Middle frontal gyrus (tissue), 1 donor: Measurements from ENCODE around the gene SELENON.

ENCODE experiments used
- DNase-seq: peaks from one replicate; pipeline ENCODE4 v3.0.0-alpha.2; 2015; ENCODE audit warnings: low spot score; ENCODE audit errors: extremely low spot score

SELENON gene

DNA sequence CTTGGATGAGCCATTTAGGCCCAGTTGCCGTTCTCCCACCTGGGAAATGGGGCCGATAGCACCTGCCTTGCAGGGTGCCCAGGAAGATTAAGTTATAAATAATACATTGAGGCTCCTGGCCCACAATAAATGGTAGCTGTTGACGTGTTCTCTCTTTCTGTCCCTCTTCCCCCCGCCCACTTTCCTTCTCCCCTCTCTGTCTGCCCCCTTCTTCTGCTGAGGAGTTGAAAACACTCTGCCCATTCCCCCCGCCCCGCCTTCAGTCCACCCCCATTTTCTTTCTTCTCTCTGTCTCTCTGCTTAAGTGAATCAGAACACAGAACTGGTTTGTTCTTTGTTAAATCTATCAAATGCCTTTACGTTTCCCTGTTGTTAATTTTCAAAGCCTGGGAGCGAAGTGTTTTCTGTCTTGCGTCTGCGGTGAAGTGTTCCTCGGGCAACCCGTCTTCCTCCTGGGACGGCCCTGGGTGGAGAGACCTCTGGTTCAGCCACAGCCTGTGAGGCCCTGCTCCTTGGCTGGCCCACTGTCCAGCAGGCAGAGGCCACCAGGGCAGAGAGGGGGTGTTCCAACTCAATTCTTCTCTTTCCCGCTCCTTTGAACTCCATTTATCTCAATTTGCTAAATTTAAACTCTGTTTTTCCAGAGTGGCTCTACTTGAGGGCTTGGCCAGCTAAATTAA lies 29.3 kb upstream of the SELENON start:
- no peak for DNase-seq

DNA sequence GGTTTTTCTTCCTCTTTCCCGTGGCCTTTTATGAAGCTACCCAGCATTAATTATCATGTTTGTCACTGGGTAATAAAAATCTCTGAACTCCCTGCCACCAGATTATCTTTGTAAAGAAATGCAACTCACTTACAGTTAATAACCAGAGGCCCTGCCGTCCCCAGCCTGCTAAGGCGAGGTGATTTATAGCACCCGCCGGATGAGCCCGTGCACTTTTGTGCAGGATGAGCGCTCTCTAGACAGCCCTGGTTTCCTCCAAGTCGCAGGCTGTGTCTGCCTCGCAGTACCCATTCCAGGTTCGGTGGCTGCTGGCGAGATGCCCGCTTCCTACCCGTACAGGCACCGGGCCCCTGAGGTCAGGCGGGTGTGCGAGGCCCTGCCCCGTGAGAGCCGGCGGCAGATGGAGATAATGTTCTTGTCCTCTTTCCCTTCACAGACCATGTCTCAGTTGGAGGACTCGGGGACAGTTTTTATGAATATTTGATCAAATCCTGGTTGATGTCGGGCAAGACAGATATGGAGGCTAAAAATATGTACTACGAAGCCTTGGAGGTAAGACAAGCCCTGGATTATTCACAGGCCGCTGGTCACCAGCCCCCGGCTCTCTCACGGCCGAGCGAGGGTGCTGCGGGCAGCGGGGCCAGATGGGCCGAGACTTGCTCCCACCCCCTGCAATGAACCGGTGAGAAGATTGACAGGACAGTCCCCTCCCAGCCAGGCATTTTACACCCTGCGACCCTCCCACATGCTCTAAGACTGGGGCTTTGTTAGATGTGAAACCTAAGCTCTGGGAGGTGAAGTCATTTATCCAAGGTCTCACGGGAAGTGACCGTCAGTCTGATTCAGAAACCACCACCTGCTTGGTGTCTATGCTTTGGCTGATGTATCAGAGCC lies 28.5 kb upstream of the SELENON start:
- no peak for DNase-seq

DNA sequence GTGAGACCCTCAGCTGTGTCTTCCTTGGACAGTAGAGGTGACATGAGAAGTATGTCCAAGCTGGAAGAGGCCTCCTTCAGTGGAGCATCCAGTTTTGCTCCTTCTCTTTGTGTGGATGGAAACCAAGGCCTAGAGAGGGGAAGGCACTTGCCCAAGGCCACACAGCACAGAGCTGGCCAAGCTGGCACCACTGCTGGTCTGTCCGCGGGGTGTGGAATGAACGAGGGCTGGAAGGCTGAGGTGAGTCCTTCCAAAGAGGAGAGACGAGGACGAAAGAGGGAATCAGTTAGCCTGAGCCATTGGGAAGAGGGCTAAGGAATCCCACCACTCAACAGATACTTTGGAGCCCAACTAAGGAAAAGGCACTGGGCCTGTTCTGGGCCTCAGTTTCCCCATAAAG lies 27.8 kb upstream of the SELENON start:
- no peak for DNase-seq

DNA sequence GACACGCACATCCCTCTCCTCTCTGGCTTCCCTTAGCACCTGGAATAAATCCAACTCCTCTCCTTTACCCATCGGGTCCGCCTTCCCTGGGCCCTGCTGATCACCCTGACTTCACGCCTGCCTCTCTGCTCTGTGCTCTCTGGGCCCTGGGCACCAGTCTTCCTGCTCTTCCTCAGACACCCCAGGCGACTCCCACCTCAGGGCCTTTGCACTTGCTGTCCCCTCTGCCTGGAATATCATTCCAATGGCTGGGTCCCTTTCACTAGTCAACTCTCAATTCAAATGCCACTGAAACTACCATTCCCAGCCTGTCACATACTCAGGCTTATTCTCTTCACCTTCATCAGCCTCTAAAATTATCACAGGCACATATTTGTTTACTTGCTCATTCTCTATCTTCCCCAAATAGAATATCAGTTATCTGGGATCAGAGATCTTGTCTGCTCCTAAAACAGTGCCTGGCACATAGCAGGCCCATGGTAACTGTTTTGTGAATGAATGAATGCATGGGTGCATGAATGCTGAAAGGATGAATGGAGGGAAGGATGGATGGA lies 27.2 kb upstream of the SELENON start:
- no peak for DNase-seq

DNA sequence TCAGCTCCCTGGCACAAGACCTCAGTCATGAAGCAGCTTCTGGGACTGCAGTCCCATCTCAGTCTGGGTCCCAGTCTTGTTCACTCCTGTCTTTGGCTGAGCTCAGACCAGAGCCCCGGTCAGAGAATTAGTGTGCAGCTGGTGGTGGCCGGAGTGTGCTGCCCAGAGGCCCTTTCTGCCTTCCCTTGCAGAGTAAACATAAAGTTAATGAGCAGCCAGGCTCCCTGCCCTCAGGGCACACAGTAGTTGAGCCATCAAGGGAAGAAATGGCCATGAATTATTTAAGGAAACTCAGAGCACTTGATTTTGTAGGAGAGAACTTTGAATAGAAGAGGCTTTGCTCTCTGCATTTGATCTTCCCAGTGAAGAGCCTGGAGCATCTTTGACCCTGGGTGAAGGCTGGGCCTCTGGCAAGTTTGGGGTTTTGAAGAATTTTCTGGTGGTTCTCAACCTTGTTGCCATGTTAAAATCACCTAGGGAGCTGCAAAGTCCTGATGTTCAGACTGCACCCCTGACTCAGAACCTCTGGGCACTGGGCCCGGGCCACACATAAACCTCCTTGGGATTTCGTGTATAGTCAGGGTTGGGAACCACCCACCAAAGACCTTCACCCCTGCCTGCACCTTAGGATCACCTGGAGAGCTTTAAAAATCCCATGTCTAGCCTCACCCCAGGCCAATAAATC lies 26.4 kb upstream of the SELENON start:
- DNase-seq = no peak

DNA sequence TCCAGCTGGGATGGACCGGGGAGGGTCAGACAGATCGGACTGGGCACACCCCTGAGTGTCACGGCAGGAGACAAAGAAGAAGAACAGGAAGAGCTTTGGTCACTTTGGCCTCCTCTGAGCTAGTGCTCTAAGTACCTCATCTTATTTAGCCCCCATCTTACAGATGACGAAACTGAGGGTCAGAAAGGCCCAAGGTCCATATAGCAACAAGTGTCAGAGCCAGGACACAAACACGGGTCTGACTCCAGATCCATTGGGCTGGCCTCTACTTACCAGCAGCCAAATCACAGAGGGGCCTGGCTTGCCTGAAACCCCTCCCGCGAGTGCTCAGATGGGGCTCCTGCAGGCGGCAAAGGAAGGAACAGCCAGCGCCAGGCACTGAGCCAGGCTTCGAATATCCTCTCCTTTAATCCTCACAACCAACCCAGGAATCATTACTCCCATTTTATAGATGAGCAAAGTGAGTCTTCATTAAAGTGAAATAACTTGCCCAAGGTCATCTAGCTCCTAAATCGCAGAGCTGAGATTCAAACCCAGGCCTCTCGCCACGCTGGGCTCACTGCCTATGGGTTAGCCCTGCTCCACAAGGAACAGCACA lies 25.7 kb upstream of the SELENON start:
- no peak for DNase-seq

DNA sequence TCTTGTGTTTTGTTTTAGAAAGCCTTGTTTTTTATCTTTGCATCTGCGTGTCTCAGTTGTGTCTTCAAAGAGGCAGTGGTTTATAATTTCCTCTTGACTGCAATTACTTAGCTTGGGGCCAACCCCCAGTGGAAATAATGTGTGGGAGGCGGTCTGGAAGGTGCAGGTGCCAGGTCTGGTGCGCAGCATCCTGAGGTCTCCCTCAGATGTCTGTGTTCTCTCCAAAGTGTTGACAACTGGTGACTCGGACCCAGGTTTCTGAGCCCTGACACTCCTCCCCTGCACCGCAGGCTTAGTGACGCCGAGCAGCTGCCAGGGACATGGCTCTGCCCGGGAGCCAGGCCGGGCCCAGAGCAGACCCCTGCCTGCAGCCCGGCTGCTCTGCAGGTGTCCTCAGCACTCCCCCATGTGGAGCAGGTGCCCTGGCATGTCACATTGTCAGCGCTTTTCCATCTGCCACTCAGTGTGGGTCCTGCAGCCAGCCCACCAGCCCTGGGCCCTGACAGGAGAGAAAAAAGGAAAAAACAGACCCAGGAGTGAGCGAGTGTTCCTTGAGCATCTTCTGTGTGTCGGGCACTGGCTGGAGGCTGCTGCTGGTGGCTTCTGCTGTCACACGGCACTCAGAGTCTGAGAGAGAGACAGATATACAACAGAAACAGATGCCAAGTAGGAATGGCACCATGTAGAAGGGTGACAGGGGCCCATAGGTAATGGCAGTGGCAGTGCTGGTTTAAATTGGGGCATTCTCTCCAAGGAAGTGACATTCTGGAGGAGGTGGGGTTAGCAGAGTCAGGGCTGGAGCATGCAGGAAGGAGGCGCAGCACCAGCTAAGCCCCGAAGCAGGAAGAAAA lies 24.8 kb upstream of the SELENON start:
- DNase-seq = no peak

DNA sequence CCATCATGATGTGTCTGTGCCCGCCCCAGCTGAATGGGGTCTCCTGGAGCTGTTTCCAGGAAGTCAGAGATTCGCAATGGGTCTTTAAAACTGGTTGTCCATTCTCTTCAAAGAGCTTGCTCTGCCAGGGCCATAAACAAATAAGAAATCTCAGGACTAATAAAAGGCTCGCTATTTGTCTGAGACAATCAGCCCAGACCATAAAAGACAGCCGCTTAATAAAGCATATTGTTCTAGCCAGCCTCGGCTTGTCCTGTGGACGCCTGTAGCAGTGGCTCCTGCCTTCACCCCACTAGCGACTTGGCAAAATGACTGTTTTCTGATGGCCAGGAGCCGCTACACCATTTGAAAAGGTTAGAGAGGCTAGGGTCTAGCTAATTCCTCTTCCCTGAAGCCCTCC lies 20.6 kb upstream of the SELENON start:
- no peak for DNase-seq

DNA sequence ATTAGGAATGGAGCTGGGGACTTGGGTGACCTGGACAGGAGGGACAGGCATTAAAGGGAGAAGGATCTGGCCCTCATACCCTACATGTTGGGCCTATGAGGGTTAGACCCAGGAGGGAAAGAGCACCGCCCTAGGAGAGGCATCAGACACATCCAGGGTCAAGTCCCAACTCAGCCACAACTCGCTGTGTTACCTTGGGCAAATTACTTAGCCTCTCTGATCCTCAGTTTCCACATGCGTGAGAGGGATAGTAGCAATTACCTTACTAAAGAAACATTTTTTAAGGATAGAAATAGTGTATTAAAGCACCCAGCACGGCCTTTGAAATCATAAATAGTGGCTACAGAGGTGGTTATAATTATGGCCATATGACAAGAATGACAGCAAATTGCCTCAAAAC lies 20.1 kb upstream of the SELENON start:
- no peak for DNase-seq

DNA sequence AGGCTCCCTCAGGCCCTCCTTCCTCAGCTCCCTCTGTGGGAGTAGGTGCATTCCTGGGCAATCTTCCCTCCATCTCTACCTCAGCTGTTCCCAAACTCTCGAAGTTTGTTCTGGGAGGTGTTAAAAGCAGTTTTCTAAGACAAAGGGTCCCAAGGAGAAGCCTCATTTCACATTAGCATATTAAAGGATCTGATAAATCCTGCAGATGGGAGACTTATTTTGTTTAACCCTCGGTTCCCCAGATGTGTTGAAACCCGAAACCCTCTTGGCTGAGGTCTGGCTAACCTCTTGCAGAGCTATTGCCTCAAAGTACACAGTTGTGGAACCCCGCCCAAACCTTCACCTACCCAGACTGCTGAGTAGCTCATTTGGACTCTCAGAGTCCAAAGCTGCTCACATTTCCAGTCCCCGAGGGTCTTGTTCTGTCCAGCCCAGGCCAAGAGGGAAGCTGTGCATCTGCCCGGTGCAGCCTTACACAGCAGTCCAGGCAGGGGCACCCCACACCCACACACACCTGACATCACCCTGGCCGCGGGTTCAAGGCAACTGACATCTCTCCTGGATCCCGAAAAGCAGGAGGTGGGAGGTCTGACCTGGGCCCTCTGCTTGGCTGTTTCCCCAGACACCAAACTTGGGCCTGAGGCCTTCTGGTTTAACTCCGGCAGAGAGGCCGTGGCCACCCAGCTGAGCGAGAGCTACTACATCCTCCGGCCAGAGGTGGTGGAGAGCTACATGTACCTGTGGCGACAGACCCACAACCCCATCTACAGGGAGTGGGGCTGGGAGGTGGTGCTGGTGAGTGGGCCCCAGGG lies 19.5 kb upstream of the SELENON start:
- no peak for DNase-seq

DNA sequence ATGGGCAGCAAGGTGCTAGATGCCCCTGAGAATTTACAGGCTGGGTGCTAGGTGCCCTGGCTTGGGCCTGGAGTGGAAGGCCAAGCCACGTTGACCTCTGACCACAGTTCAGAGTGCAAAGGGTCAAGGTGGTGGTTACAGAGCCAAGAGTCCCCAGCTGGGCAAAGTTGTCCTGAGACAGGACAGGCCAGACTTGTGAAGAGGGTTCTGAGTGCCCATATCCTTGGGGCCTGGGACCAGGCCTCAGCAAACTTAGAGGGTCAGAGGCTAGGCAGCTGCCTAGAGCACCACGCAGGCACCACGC lies 18.9 kb upstream of the SELENON start:
- DNase-seq = no peak

DNA sequence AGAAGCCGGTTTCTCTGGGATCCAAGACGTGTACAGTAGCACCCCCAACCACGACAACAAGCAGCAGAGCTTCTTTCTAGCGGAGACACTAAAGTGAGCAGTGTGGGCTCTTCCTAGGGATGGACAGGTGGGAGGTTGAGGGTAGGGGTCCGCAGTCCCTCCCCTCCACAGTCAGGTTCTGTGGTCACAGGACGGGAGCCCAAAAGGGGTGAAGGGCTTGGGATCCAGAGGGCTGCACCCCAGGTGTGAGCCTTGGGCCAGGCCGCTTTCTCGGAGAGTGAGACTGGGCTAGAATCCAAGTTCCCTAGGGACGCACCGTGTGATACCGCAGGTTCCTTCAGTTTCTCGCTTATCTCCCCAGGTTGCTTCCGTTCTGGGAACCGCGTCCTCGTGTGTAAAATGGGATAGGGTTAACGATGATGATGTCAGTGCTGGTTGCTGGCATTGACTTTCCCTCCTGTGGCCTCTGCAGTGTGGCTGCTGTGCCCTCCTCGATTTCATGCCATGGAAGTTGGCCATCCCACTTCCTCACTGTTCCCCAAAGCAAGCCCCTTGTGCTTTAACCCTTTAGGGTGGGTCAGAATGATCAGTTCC lies 17.3 kb upstream of the SELENON start:
- DNase-seq = no peak

DNA sequence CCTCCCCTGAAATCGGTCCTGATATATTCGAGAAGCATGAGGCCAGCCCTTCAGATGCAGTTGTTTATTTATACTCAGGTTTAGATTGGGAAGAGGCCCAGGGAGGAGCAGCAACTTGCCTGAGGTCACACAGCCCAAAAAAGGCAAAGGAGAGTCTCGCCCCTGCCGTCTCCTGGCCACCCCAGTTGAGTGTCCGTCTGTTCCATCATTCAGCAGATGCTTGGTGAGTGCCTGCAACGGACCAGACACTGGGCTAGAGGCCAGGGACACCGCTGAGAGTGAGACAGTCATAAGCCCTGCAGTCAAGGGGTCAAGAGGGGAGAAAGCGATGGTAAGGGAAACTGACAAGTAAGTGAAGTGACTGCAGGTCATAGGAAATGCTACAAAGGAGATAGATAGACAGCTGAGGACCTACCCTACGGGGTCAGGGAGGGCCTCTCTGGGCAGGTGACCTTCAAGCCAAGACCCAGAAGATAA lies 15.4 kb upstream of the SELENON start:
- no peak for DNase-seq

DNA sequence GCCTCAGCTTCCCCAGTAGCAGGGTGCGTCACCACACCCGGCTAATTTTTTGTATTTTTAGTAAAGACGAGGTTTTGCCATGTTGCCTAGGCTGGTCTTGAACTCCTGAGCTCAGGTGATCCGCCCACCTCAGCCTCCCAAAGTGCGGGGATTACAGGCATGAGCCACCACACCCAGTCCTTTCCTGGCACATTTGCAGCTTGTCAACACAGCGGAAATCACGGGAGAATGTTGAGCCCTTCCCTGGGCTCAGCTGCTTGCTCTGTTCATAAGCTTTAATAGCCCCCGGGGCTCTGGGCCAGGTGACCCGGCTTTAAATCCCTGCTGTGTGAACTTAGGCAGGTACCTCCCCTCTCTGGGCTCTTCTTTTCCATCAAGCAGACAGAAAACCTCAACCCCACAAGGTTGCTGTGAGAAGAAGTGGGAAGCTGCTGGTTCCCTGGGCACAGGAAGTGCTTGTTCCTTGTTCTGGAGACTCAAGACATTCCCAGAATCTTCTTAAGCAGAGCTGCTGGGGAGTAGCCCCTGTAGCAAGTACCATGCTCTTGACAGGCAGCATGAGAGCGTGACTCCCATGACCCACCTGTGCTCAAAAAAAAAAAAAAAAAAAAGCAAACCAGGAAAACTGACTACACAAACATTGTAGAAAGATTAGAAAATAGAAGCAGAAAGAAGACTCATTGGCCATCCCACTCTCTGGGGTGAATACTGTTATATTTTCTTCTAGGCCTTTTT lies 14.5 kb upstream of the SELENON start:
- no peak for DNase-seq

DNA sequence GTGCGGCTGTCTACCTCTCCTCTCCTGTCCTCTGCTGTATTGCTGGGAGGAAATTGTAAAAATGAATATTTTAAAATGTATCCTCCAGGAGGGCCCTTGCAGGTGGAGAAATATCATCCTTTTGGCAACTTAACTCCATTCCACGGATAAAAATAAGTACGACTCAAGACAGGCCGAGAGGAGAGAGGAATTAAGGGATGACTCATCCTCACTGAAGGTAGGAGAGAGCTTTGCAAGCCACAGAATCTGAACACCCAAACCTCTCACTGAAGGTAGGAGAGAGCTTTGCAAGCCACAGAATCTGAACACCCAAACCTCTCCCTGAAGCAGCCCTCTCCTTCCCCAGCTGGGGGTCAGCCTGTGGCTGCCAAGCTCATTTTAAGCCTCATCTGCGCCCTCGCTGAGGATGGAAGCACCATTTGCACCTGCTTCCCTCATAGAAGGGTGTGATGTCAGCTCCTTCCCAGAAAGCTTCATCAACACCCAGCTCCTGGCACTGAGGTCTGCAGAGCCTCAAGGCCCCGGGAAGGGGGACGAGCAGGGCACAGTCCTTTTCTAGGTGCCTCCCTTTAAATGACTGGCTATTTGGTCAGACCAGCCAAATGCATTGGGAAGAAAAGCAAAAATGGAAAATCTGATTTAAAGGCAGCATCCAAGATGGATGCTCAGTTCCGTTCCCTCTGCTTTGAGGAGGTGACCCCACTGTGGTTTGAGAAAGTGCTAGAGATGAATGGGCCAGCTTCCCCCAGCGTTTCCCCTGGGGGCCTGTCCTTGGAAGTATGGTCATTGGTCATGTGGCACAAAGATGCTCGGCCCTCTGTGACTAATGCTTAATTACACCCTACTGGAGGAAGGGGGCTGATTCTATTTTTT lies 12.9 kb upstream of the SELENON start:
- peak; percentile 36 for DNase-seq

DNA sequence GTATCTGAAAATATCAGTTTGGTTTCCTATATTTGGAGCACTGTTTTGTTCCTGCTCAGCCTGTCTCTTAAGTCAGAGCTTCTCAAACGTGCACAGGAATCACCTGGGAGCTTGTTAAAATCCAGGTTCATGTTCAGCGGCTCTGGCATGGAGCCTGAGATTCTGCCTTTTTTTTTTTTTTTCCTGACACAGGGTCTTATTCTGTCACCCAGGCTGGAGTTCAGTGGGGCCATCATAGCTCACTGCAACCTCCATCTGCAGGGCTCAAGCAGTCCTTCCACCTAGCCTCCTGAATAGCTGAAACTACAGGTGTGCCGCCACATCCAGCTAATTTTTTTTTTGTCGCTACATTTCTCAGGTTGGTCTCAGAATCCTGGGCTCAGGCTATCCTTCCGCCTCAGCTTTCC lies 12.2 kb upstream of the SELENON start:
- no peak for DNase-seq

DNA sequence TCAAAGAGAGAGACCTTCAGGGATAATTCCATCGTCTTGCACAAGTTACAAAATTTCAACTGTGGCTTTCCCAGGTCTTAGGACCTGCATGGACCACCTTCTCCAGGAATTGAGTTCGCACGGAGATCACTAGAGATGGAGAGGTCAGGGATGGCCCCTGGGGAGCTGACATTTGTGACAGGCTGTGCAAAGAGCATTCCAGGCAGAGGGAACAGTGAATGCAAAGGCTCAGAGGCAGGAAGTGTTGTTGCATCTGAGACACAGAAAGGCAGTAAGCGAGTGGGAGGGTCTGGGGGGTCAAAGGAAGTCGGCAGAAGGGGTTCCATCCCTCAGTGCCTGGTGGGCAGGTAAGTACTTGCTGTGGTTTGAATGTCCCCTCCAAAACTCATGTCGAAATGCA lies 9.5 kb upstream of the SELENON start:
- DNase-seq = no peak

DNA sequence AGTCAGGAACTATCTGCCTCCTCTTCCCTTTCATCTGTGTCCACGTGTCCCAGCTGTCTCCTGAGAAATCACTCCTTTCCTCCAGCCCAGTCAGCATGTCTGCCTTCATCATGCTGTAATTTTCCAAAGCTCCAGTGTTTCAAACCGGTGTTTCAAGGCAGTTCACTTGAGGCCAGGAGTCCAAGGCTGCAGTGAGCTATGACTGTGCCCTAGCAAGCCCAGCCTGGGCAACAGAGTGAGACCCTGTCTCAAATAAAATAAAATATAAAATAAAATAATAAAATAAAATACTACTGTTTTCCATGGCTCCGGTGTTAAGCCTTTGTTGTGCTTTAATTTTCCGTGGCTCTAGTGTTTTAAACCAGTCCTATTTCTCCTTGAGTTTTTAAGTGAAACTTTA lies 7.9 kb upstream of the SELENON start:
- DNase-seq = no peak
